NCI-H1694 treated with DMSO at 0.1 percent for 48 hours (cell line): Measurements from ENCODE around the gene CDKN2B-AS1.
A peak's percentile ranks its signal among the peaks of the same experiment; 100 is the strongest.

ENCODE experiments used
- DNase-seq: peaks from one replicate; lab custom pipeline; 2025; lab: John Stamatoyannopoulos, UW

The CDKN2B-AS1 gene

DNA sequence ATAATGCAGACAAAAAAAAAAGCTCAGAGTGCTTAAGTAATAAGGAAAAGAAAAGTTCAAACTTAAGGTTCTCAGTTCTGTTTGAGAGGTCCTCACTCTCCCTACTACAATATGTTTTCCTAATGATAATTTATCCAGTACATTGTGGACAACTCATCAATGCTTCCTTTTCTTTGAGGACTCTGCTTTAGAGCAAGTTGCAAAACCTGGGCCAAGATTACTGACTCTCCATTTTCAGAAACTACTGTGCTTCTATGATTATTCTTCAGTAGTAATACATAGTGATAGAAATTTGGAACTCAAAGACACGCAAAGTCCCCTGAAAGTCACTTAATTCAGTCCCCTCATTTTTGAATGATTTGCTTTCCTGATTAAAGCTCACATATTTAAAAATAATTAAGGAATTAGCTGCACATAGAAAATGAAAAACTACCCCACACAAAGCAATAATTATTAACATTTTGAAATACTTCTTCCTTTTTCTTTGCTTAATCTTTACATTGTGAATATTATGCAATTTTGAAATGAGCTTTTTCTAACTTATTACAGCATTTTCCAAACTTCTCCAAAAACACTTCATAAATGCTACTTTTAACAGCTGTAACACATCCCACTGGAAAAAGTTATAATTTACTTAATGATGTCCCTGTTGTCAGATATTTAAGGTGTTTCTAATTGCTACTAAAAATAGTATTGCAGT, 11.6 kb upstream of the CDKN2B-AS1 start:
- no peak for DNase-seq

DNA sequence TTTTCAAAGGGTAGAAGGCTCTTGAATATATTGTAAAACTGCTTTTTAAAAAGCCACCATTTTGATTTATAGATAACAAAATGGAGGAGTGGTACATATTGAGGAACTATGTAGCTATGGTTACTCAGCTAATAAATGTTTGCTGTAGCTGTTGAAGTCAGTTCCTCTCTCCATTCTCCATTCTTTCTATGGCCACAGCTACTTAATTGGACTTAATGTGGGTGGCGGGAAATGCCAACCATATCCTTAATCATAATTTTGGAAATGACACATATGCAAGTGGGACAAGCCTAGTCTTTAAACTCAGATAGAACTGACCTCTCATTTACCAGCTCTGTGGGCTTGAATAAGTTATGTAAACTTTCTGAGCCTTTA, 11.0 kb upstream of the CDKN2B-AS1 start:
- no peak for DNase-seq

DNA sequence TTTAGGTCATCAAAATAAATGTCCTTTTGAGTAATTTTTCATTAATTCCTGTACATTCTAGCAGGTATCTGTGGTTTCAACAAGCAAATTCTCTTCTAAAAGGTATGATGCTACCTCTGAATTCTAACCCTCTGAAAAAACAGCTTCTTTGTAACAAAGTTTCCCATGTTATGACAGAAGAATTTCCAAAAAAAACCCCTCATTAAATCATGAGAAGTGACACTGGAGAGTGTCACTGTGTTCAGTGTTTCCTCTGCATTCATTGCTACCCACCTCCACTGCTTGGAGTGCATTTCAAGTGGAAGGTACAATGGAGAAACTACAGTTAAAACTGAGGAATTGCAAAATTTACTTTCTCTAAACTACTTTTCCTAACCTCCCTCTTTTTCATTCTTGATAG, 10.5 kb upstream of the CDKN2B-AS1 start:
- DNase-seq: no peak

DNA sequence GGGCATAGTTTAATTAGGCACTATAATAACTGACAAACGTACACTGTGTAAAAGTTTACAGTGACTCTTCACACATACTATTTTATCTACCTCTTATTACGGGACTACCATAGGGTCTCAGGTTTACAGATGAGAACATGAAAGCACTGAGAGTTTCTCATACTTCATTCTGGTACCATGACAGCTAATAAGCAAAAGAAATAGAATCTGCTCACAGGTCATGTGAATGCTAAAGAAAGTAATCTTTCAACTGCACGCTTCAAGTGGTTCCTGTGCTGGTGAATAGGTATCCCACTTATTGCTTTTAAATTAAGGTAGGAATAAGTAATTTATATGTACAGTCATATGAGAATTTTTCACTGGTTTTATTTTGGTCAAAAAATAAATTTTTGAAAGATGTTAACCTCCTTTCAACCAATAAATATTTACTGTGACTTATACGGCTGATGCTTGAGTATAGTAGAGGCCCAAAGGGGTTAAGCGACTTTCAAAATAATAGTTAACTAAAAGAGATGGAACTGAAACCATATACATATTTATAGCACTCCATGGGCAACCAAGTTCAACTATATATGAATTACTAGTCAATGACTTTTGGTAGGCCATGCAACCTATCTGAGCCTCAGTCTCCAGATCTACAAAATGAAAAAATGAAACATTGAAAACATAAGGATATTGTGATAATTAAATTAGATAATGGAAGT, 8.5 kb upstream of the CDKN2B-AS1 start:
- no peak for DNase-seq

DNA sequence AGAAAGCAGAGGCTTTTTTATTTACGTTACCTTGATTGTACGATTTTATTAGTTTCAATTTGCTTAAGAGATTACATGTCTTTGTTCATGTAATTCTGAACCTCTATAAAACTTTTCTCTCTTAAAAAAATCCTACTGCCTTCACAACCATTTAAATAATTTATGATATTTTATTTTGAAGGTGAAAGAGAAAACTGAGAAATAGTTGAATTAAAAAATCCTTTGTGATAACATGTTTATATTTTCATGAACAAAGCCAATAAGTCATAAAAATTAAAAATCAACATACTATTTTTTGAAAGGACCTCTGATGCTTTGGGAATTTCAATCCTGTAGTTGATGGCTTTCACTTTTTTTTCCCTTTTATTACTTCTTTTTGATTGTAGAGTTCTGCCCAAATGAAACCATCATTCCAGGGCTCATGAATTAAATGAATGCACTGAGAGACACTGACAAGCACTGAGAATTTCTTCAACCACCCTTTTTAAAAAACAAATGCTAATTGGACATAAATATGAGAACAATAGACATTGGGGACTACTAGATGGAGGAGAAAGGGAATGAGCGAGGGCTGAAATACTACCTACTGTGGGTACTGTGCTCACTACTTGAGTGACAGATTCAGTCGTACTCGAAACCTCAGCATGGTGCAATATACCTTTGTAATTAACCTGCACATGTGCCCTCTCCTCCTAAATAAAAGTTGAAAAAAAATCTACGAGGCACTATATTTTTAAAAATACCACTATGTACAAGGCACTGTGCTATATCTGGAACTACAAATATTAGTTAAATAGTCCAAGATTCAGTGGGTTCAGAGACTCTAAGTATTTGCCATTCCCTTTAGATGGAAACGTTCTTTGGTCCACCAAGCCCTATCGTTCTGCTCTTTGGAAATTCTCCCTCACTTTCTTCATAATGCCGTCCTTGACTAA, 6.3 kb upstream of the CDKN2B-AS1 start:
- no peak for DNase-seq

DNA sequence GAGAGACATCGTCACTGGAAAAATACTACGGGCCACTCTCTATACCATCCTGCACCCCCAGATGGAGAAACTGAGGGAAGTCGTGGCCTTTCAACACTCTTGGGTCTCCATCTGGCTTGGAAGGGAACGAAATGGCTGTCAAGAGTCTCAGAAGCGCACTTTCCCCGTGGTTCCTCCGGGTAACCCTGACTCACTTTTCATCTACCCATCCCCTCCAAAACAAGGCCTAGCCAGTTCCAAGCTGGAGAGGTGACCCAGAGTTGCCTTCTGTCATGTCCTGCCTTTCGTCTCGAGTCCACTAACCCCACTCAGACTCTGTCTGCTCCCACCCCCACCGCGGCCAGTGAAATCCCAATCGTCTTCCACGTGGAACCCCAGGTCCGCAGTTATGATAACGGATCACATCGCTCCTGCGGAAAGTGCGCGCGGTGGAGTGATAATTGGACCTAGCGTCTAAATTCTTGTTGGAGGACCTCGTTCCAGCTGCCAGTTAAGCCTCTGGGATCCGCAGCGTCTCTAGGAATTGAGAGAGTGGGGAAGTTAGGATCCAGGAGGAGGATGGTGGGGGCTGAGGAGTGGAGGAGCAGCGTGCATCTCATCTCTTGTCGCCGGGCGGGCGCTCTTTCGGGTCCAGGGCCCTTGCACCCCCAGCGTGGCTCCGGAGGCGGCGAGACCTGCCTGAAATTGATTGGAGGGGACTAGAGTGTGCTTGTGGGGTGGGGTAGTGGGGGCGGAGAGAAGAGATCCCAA, 5.0 kb upstream of the CDKN2B-AS1 start:
- DNase-seq: no peak

DNA sequence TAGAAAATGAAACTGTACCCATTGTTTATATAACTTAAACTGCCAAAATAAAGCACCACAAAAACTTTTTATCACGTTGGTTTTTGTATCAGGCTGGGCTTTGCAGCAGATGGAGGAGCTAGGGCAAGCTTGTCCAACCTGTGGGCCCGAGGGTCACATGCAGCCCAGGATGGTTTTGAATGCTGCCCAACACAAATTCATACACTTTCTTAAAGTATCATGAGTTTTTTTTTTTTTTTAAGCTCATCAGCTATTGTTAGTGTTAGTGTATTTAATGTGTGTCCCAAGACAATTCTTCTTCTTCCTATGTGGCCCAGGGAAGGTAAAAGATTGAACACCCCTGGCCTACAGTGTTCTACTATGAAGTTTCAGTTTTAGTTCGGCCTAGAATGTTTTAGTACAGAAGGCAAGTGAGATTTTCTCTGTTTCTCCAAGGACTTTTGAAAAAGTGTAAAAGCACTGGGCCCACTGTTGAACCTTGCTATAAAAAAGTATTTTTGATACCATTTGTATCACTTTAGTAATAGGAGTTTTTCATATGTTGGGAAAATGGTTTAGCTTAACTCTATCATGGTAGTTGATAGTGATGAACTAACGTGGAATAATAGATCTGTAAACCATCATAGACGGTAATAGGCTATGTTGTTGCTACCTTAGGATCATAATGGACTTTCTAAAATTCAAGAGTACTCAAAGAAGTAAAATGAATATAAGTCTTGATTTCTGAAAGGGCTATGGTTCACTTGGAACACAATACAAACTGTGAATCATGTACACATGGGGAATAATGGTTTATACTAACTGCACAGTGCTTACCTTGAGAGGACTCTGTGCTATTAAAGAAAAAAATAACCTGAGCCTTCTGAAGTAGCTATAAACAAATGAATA, 3.3 kb upstream of the CDKN2B-AS1 start:
- DNase-seq: no peak

DNA sequence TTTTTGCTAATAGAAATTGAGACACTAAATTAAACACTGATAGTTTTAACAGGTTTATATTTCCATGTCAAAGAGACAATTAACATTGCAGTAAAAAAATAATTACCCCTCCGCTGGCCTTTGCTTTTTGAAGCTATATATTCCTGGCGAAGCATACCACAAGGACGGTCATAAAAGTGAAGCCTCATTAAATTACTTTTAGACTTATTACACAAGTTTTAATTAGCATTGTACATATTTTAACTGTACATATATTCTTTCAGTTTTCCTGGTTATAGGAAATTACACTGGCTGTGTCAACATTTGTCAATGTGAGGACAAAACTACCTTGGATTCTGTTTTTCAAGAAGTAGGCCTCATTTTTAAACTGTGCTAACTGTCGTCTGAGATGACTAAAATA, 1.6 kb upstream of the CDKN2B-AS1 start:
- no peak for DNase-seq

DNA sequence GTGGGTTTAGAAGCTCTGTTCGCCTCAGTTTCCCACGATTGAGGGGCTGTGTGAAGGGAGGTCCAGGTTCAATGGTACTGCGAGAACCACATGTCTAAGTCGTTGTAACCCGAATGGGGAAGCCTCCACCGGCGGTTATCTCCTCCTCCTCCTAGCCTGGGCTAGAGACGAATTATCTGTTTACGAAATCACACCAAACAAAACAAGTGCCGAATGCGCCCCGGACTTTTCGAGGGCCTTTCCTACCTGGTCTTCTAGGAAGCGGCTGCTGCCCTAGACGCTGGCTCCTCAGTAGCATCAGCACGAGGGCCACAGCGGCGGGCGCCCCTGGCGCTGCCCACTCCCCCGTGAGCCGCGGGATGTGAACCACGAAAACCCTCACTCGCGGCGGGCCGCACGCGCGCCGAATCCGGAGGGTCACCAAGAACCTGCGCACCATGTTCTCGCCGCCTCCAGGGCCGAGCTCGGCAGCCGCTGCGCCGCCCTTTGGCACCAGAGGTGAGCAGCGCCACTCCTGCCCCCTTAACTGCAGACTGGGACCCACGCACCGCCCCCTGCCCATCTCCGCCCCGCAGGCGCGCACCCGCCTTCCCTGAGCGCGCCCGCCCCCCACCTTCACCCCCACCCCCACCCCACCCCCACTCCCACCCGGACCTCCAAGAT, 567 bp upstream of the CDKN2B-AS1 start, which contains the start of gene CDKN2A:
Gene CDKN2A (minus strand): TSS at position 500 of the 663 bp plus-strand sequence.
- DNase-seq: peak; percentile 86

DNA sequence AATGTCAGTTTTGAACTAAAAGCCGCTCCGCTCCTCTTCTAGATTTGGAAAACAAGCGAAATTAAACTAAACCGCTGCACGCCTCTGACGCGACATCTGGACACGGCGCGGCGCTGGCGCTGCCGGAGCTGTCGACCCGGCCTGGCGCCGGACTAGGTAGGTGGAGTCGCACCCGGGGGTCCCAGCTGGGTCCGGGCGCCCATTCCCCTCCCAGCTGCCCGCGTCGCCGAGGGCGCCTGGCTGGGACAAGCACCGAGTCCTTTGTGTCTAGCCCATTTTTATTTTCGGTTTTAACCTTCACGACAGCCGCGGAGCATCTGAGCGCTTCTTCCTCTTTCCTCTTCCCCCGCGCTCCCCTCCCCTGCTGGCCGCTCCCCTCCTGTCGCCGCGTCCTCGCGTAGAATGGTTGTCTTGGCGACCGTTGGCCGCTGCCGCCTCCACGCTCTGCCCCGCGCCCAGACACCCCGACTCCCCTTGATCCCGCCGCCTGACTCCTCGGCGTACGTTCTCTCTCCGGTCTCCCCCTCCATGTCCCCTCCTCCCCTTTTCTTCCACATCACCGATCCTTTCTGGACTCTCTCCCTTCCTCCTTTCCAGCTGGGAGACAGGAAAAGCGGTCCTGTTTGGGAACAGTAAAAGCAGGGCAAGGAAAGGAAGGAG, 545 bp downstream of the CDKN2B-AS1 start:
- peak; percentile 53 for DNase-seq

DNA sequence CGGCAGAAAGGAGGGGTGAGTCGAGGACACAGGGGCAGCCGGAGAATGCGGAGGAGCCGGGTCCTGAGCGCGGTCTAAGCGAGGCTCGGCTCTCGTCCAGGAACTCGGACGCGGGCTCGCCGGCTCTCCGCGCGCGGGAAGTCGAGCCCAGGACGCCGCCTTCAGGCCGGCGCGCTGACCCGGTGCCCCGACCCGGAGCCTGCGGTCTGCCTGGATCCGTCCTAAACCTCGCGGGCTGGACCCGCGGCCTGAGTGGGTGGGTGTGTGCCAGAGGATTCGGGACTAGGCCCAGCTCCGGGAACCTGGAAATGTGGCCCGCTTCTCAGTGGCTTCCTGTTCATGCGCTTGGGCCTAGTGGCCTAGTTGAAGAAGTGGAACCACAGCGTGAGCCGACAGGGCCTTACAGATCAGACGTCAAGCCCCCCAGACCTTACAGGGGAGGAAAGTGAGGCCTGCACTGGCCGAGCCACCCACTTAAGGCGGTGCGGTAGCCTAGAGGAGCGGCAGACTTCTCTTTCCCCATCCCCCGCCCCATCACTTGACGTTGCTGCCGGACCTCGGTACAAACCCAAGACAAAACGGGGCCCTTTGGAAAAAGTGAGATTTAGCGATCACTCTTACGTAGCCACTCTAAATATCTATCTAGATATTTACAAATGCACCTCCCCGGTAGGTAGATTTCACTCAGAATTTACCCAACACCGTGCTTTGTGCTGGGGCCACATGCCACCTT, 1.2 kb downstream of the CDKN2B-AS1 start:
- DNase-seq: no peak

DNA sequence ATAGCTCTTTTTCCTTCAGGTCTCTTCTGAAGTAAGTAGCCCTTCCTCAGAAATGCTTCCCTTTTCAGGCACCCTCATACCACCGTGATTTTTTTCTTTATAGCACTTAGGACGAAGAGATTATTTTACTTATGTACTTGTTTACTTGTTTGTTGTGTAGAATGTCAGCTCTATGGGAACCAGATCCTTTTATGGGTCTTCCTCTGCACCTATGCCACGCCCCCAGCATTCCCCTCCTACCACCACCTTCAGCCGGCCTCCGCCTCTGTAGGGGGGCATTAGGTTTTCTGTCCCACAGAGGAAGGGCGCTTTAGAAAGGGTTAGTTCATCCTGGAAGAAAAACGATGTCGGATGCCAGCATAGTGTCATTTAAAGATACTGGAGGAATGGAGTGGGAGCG, 1.8 kb downstream of the CDKN2B-AS1 start:
- peak; percentile 38 for DNase-seq

DNA sequence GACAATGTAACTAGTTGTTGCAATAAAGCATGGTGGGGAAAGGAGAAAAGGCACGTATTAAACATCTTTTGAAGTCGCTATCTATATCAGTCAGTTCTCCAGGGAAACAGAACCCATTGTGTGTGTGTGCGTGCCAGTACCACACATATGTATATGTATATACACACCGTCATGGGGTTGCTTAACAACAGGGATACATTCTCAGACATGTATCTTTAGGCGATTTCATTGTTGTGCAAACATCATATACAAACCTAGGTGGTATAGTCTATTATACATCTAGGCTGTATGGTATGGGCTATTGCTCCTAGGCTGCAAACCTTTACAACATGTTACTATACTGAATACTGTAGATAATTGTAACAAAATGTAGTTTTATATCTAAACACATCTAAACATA, 2.3 kb downstream of the CDKN2B-AS1 start:
- DNase-seq: no peak

DNA sequence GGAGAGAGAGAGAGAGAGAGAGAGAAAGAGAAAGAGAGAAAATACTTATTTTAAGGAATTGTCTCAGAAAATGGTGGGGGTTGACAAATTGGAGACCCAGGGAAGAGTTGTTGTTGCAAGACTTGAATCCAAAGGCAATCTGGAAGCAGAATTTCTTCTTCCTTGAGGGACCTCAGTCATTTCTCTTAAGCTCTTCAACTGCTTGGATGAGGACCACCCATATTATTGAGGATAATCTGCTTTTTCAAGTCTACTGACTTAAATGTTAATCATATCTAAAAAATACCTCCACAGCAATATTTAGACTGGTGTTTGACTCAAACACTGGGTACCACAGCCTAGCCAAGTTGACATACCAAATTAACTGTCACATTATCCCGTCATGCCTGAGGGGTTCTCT, 2.9 kb downstream of the CDKN2B-AS1 start:
- no peak for DNase-seq

DNA sequence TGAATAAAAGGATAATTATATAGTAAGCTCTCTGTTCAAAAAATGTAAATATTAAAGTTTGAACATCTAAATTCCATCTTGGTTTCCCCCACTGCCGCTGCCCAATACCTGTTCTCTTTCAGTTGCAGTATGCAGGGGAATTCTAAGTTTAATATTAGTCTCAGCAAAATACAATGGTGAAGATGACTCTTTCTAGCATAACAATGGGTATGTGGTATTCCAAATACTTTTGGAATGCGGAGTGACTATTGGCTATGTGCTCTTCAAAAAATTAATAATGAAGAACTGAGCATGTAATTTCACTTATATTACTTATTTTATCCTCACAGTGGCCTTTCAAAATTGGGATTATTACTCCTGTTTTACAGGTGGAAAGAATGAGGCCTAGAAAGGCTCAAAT, 3.4 kb downstream of the CDKN2B-AS1 start:
- no peak for DNase-seq

DNA sequence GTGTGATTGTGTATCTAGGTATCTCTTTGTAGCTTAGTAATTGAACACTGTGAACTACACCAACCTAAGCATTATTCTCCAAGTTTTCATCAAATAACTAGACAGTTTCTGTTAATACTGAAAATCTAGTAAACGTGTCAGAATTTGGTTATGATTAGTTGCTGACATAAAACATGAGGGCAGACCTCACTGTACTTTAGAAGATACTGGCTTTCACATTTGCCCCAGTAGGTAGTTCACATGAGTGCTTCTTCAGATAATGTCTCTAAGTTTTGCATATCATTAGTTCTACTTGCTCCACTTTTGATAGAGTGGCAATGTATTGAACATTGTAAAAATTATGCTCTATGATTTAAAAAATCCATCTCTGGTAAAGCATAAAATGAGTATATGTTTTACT, 7.4 kb downstream of the CDKN2B-AS1 start:
- no peak for DNase-seq

DNA sequence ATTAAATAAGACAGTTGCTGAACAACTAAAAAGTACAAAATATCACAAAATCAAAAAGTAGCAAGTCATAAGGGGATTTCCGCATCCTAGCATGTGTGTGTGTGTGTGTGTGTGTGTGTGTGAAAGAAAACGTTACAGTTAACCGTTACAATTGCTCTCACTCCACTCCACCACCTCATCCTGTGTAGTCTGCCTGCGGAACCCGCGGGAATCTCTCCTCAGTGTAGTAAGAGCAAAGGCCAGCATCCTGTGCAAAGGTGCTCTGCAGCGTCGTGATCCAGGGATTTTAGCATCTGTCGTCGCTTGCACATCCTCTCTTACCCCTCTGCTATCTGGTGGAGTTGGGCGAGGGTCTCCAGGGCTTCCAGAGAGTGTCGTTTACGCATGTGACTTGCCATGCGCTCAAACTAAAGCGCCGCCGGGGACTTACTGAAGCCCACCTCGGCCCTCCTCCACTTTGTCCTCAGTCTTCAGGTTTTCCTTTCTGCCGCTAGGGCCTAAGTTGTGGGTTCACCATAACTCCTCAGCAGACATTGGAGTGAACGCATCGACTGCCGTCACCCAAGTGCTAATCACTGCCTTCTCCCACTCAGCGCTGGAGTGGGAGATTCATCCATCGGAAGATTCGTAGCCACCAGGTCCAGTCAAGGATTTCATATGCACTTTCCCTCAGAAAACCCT, 10.6 kb downstream of the CDKN2B-AS1 start:
- no peak for DNase-seq
